ENCODE measurements around the gene PARD3B.

Gene PARD3B

DNA sequence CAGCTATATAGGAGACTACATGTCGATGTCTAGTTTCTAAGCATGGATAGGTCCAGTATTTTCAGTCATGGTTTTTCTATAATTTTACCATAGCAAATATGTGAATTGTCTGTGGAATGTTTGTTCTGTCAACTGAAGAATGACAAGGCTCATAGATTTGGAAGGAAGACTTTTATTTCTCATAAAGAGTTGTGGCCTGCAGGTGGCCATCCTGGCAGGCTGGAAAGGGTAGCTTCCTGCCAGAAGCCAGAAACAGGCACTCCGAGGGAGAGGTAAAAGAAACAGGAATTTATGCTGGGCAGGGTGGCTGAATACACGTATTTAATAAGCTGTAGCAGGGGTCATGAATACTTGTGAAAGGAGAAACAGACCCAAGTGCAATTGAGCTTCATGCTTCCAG lies 182.1 kb downstream of the PARD3B start:
- no peak for TF ChIP-seq FOXA1 (IDR thresholded peaks at IDR 0.05)
- no peak for TF ChIP-seq SP1 (IDR thresholded peaks at IDR 0.05)
- no peak for TF ChIP-seq FOXK2 (IDR thresholded peaks at IDR 0.05)
- no peak for TF ChIP-seq ZNF384 (IDR thresholded peaks at IDR 0.05)
- no peak for TF ChIP-seq FOXM1 (IDR thresholded peaks at IDR 0.05; ENCODE audit: borderline replicate concordance)
- TF ChIP-seq, protein P1, sequence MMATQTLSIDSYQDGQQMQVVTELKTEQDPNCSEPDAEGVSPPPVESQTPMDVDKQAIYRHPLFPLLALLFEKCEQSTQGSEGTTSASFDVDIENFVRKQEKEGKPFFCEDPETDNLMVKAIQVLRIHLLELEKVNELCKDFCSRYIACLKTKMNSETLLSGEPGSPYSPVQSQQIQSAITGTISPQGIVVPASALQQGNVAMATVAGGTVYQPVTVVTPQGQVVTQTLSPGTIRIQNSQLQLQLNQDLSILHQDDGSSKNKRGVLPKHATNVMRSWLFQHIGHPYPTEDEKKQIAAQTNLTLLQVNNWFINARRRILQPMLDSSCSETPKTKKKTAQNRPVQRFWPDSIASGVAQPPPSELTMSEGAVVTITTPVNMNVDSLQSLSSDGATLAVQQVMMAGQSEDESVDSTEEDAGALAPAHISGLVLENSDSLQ (IDR thresholded peaks at IDR 0.05), result no peak
- no peak for TF ChIP-seq ARNT (IDR thresholded peaks at IDR 0.05)
- no peak for TF ChIP-seq NFRKB (IDR thresholded peaks at IDR 0.05)
- no peak for TF ChIP-seq TARDBP (IDR thresholded peaks at IDR 0.05)
- TF ChIP-seq LEF1 (IDR thresholded peaks at IDR 0.05; ENCODE audit: borderline replicate concordance), result no peak
- no peak for TF ChIP-seq L3MBTL2 (conservative IDR thresholded peaks at IDR 0.05)
- TF ChIP-seq CTBP1 (IDR thresholded peaks at IDR 0.05; ENCODE audit: borderline replicate concordance), result no peak
- no peak for TF ChIP-seq BHLHE40 (IDR thresholded peaks at IDR 0.05; ENCODE audit: borderline replicate concordance)
- no peak for TF ChIP-seq HDGF (IDR thresholded peaks at IDR 0.05; ENCODE audit: borderline replicate concordance)
- no peak for DNase-seq (ENCODE audit: extremely low spot score)
- ChIA-PET CTCF (interaction anchor here (0.6 kb wide), 1 partner anchor 27 kb away, joined by 4 read pairs; no protein-coding TSS in a partner anchor), POLR2A (no interaction called here)

DNA sequence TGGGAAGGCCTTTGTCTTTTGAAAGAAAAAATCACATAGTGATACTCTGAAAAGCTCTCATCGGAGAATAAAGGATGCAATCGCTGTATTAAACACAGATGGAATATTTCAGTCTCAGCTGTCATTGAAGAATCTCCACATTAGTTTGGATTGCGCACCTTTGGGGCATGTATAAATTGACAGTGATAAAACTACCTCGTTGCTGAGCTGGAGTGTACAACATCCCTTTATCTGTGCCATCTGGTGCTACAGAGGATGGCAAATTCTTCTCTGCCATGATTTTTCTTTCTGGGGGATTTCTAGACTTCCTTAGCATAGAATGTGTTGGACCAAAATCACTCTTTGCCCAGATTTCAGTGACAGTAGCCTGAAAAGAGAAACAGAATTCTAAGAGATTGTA lies 185.3 kb downstream of the PARD3B start:
- TF ChIP-seq SUZ12 (IDR thresholded peaks at IDR 0.05) (no peak), CTBP1 (IDR thresholded peaks at IDR 0.05; ENCODE audit: borderline replicate concordance) (no peak), L3MBTL2 (conservative IDR thresholded peaks at IDR 0.05) (no peak)
- ChIA-PET POLR2A (no interaction called here), CTCF (no interaction called here)
- no peak for DNase-seq (ENCODE audit: extremely low spot score)

DNA sequence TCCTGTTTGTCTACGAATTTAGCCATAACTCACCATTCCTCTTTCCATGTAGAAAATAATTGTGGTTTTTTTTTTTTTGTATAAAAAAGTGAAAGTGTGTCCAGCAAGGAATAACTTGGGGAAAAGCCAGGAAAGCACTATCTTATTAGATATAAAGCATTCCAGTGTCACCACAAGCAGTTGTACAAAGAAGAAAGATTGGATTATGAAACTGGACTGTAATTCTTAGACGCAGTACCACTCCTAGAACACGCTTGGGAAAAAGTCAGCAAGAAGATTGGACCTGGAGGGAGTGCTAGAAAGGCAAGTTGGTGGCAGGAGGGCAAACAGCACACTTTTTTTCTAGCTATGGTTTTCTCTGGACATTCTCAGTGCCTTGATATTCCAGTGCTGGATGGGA lies 186.7 kb downstream of the PARD3B start:
- CTCF ChIA-PET, result no interaction called here
- POLR2A ChIA-PET, result no interaction called here
- TF ChIP-seq SUZ12 (IDR thresholded peaks at IDR 0.05) (no peak), FOXA1 (IDR thresholded peaks at IDR 0.05) (no peak), HDGF (IDR thresholded peaks at IDR 0.05; ENCODE audit: borderline replicate concordance) (no peak), CTBP1 (IDR thresholded peaks at IDR 0.05; ENCODE audit: borderline replicate concordance) (no peak), ARNT (IDR thresholded peaks at IDR 0.05) (no peak), FOXM1 (IDR thresholded peaks at IDR 0.05; ENCODE audit: borderline replicate concordance) (no peak), FOXK2 (IDR thresholded peaks at IDR 0.05) (no peak), ELF4 (IDR thresholded peaks at IDR 0.05) (no peak), SP1 (IDR thresholded peaks at IDR 0.05) (no peak)
- TF ChIP-seq, protein P1 (IDR thresholded peaks at IDR 0.05), result no peak
- DNase-seq (ENCODE audit: extremely low spot score), result no peak

DNA sequence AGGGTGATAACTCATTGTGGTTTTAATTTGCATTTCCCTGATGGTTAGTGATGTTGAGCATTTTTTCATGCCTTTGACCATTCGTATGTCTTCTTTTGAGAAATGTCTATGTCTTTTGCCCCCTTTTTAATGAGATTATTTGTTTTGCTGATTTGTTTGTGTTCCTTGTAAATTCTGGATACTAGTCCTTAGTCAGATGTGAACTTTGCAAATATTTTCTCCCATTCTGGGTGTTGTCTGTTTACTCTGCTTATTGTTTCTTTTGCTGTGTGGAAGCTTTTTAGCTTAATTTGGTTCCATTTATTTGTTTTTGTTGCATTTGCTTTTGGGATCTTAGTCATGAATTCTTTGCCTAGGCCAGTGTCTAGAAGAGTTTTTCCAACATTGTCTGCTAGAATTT lies 192.0 kb downstream of the PARD3B start:
- TF ChIP-seq, protein P1 (IDR thresholded peaks at IDR 0.05), result no peak
- TF ChIP-seq L3MBTL2 (conservative IDR thresholded peaks at IDR 0.05) (no peak), LEF1 (IDR thresholded peaks at IDR 0.05; ENCODE audit: borderline replicate concordance) (no peak), ZNF384 (IDR thresholded peaks at IDR 0.05) (no peak), FOXM1 (IDR thresholded peaks at IDR 0.05; ENCODE audit: borderline replicate concordance) (no peak), BHLHE40 (IDR thresholded peaks at IDR 0.05; ENCODE audit: borderline replicate concordance) (no peak), FOXK2 (IDR thresholded peaks at IDR 0.05) (no peak), TARDBP (IDR thresholded peaks at IDR 0.05) (no peak), CTBP1 (IDR thresholded peaks at IDR 0.05; ENCODE audit: borderline replicate concordance) (no peak)
- POLR2A ChIA-PET, result no interaction called here
- DNase-seq (ENCODE audit: extremely low spot score), result no peak
- CTCF ChIA-PET, result no interaction called here

DNA sequence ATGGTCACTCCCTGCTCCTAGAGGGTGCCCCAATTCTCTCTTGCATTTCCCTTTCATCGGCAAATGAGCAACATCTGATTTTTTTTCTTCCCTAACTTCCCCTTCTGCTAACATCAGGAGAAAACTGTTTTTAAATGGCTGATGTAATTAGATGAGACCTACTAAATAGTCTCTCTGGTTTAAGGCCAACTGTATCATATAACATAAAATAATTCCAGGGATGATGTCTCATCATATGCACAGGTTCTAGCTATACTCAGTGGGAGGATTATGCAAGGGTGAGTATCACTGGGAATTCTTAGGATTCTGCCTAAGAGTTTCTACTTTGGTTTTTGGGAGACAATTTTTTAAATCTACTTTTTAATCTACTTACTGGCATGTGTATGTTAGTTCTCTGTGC lies 193.4 kb downstream of the PARD3B start:
- ChIA-PET CTCF (no interaction called here), POLR2A (no interaction called here)
- TF ChIP-seq SUZ12 (IDR thresholded peaks at IDR 0.05), result no peak
- TF ChIP-seq CTBP1 (IDR thresholded peaks at IDR 0.05; ENCODE audit: borderline replicate concordance), result no peak
- TF ChIP-seq, protein P1 (IDR thresholded peaks at IDR 0.05), result no peak
- TF ChIP-seq TARDBP (IDR thresholded peaks at IDR 0.05), result no peak
- no peak for DNase-seq (ENCODE audit: extremely low spot score)

DNA sequence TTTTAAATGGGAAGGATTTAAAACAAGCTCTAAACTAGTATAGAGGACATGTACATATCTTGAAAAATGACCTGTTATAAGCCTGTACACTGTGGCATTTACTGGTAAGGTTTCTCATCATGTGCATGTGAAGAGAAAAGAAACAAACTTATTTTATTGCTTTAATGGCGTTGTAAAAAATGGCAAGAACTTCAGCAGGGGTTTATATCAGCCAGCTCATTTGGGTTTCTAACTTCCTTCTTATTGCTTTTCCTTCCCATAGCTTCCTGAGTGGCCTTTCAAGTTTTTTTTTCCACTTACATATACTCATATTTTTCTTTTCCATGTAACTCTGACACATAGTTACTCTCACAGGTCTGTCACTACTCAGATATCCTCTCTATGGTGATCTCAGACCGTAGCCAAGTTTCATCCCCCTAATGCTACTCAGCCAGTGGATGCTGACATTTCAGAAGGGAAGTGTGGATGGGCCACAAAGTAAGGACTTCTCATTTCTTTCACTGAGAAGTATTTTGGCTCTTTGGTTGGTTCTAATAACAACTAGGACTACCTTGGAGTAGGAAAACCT lies 198.2 kb downstream of the PARD3B start:
- TF ChIP-seq LEF1 (IDR thresholded peaks at IDR 0.05; ENCODE audit: borderline replicate concordance) (no peak), BHLHE40 (IDR thresholded peaks at IDR 0.05; ENCODE audit: borderline replicate concordance) (no peak), TARDBP (IDR thresholded peaks at IDR 0.05) (no peak), CTBP1 (IDR thresholded peaks at IDR 0.05; ENCODE audit: borderline replicate concordance) (no peak), FOXA1 (IDR thresholded peaks at IDR 0.05) (no peak), SUZ12 (IDR thresholded peaks at IDR 0.05) (no peak), FOXK2 (IDR thresholded peaks at IDR 0.05) (no peak), ARNT (IDR thresholded peaks at IDR 0.05) (no peak), HDGF (IDR thresholded peaks at IDR 0.05; ENCODE audit: borderline replicate concordance) (no peak), L3MBTL2 (conservative IDR thresholded peaks at IDR 0.05) (no peak), SP1 (IDR thresholded peaks at IDR 0.05) (no peak), FOXM1 (IDR thresholded peaks at IDR 0.05; ENCODE audit: borderline replicate concordance) (no peak), NFRKB (IDR thresholded peaks at IDR 0.05) (no peak), ELF4 (IDR thresholded peaks at IDR 0.05) (no peak), ZNF384 (IDR thresholded peaks at IDR 0.05) (no peak)
- TF ChIP-seq, protein P1 (IDR thresholded peaks at IDR 0.05), result no peak
- POLR2A ChIA-PET, result no interaction called here

More for the DNA sequence above, 198.2 kb downstream of the PARD3B start:
- CTCF ChIA-PET, result no interaction called here
- no peak for DNase-seq (ENCODE audit: extremely low spot score)
